Ishikawa (cell line): ENCODE results near the gene EHHADH.

Experiments used
- CEBPB ChIP-seq: IDR thresholded peaks from 2 replicates; pipeline ENCODE4 v1.6.1; 2012
- CREB1 ChIP-seq: IDR thresholded peaks from 2 replicates; pipeline ENCODE4 v1.6.1; 2012; ENCODE audit warnings: low read depth
- EGR1 ChIP-seq: IDR thresholded peaks from 2 replicates; pipeline ENCODE4 v1.6.1; 2012
- EP300 ChIP-seq: IDR thresholded peaks from 2 replicates; pipeline ENCODE4 v1.6.1; 2012; ENCODE audit warnings: borderline replicate concordance
- FOXM1 ChIP-seq: IDR thresholded peaks from 2 replicates; pipeline ENCODE4 v1.6.1; 2012; ENCODE audit warnings: low read depth, borderline replicate concordance
- MAX ChIP-seq: IDR thresholded peaks from 2 replicates; pipeline ENCODE4 v1.6.1; 2012
- NFIC ChIP-seq: IDR thresholded peaks from 2 replicates; pipeline ENCODE4 v1.6.1; 2012
- RAD21 ChIP-seq: IDR thresholded peaks from 2 replicates; pipeline ENCODE4 v1.6.1; 2012; ENCODE audit warnings: low read depth
- TAF1 ChIP-seq: IDR thresholded peaks from 2 replicates; pipeline ENCODE4 v1.6.1; 2012; ENCODE audit warnings: low read depth, mild to moderate bottlenecking
- TCF12 ChIP-seq: IDR thresholded peaks from 2 replicates; pipeline ENCODE4 v1.6.1; 2012; ENCODE audit warnings: low read depth
- TEAD4 ChIP-seq: IDR thresholded peaks from 2 replicates; pipeline ENCODE4 v1.6.1; 2012
- YY1 ChIP-seq: IDR thresholded peaks from 2 replicates; pipeline ENCODE4 v1.6.1; 2012; ENCODE audit warnings: low read depth
- ZBTB7A ChIP-seq: IDR thresholded peaks from 2 replicates; pipeline ENCODE4 v1.6.1; 2012; ENCODE audit warnings: low read depth
- TF ChIP-seq, protein P1 (sequence below): IDR thresholded peaks from 2 replicates; pipeline ENCODE4 v1.6.1; 2012; ENCODE audit warnings: low read depth, mild to moderate bottlenecking
- TF ChIP-seq, protein P2 (sequence below): IDR thresholded peaks from 2 replicates; pipeline ENCODE4 v1.6.1; 2012

Gene EHHADH

GRCh38 chr3:185253645-185254410 is at the start of gene EHHADH:
Gene EHHADH (minus strand): TSS chr3:185254049. CDS start chr3:185254022, 27 bp downstream.
- peak; percentile 82 for TF ChIP-seq TAF1
- TF ChIP-seq FOXM1 = no peak
- TF ChIP-seq YY1 = peak; percentile 86
- TF ChIP-seq MAX = peak; percentile 66; the same call in 1 of the 2 replicates

- TF ChIP-seq TAF1 = no peak
Measured at GRCh38 chr3:185297867-185298266, 44.0 kb upstream of the EHHADH start.

DNA sequence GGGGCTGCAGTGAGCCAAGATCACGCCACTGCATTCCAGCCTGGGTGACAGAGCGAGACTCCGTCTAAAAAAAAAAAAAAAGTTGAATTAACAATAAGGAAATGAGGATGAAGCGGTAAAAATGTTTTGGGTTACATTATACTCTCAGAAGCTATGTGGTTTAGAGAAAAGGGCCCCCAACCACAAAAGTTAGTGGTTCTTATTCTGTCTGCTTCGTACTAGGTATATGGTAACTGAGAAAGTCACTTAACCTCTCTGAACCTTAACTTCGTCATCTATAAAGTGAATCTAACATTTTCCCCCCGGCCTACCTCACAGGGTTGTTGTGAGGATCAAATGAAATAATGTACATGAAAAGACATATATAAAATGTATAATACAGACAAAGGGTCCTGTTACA is 38.4 kb upstream of the EHHADH start:
- TF ChIP-seq CREB1 (no peak), TAF1 (no peak), EP300 (no peak), NFIC (no peak), FOXM1 (no peak), YY1 (no peak), TEAD4 (no peak), ZBTB7A (no peak), TCF12 (no peak), CEBPB (no peak)
- TF ChIP-seq, protein P1, sequence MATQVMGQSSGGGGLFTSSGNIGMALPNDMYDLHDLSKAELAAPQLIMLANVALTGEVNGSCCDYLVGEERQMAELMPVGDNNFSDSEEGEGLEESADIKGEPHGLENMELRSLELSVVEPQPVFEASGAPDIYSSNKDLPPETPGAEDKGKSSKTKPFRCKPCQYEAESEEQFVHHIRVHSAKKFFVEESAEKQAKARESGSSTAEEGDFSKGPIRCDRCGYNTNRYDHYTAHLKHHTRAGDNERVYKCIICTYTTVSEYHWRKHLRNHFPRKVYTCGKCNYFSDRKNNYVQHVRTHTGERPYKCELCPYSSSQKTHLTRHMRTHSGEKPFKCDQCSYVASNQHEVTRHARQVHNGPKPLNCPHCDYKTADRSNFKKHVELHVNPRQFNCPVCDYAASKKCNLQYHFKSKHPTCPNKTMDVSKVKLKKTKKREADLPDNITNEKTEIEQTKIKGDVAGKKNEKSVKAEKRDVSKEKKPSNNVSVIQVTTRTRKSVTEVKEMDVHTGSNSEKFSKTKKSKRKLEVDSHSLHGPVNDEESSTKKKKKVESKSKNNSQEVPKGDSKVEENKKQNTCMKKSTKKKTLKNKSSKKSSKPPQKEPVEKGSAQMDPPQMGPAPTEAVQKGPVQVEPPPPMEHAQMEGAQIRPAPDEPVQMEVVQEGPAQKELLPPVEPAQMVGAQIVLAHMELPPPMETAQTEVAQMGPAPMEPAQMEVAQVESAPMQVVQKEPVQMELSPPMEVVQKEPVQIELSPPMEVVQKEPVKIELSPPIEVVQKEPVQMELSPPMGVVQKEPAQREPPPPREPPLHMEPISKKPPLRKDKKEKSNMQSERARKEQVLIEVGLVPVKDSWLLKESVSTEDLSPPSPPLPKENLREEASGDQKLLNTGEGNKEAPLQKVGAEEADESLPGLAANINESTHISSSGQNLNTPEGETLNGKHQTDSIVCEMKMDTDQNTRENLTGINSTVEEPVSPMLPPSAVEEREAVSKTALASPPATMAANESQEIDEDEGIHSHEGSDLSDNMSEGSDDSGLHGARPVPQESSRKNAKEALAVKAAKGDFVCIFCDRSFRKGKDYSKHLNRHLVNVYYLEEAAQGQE = no peak
- TF ChIP-seq, protein P2, sequence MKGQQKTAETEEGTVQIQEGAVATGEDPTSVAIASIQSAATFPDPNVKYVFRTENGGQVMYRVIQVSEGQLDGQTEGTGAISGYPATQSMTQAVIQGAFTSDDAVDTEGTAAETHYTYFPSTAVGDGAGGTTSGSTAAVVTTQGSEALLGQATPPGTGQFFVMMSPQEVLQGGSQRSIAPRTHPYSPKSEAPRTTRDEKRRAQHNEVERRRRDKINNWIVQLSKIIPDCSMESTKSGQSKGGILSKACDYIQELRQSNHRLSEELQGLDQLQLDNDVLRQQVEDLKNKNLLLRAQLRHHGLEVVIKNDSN = no peak

GRCh38 chr3:185290266-185290665 is 36.4 kb upstream of the EHHADH start:
- no peak for TF ChIP-seq RAD21
- no peak for TF ChIP-seq CREB1
- no peak for TF ChIP-seq TAF1
- TF ChIP-seq FOXM1 = no peak
- TF ChIP-seq YY1 = no peak
- no peak for TF ChIP-seq CEBPB
- TF ChIP-seq, protein P1 = no peak
- no peak for TF ChIP-seq EP300
- no peak for TF ChIP-seq NFIC
- TF ChIP-seq ZBTB7A = no peak

DNA sequence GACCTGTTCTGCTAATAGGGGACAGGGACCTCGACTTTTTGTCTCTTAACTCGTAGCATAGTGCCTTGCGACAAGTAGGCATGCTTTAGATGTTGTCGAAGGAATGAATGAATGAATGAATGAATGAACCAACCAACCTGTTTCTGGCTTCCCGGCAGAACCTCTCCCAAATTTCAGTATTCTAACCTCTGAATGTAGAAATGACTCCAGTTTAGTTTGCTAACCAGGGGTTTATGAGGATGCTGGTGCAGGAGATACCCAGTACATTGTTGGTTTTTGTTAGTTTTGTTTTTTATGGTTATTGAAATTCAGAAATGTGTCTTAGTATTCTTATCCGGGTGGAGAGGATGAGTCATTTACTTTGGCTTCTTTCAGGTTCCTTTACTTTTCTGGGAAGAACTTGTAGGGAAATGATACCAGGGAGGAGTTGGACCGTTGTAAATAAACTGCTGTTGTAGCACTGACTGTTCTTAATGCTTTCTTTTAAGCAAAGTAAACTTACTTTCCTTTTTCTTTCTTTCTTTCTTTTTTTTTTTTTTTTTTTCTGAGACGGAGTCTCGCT is 29.6 kb upstream of the EHHADH start:
- TF ChIP-seq TEAD4 = no peak
- no peak for TF ChIP-seq CREB1
- no peak for TF ChIP-seq RAD21
- TF ChIP-seq YY1 = no peak
- TF ChIP-seq, protein P2 = no peak
- no peak for TF ChIP-seq ZBTB7A
- no peak for TF ChIP-seq EP300
- TF ChIP-seq NFIC = no peak
- no peak for TF ChIP-seq MAX
- TF ChIP-seq, protein P1 = no peak
- no peak for TF ChIP-seq TCF12
- no peak for TF ChIP-seq FOXM1
- TF ChIP-seq TAF1 = no peak
- TF ChIP-seq EGR1 = no peak
- TF ChIP-seq CEBPB = no peak
